HL-60/S4 (cell line): ENCODE measurements around the gene PABPC1L.

Experiments
- in situ Hi-C: fragments of 300-500 bp; cut with MboI; formaldehyde crosslinking; loops from 2 replicates; pipeline ENCODE4 v1.14.3; 2022; ENCODE audit warnings: low sequenced_read_pairs

PABPC1L gene

DNA sequence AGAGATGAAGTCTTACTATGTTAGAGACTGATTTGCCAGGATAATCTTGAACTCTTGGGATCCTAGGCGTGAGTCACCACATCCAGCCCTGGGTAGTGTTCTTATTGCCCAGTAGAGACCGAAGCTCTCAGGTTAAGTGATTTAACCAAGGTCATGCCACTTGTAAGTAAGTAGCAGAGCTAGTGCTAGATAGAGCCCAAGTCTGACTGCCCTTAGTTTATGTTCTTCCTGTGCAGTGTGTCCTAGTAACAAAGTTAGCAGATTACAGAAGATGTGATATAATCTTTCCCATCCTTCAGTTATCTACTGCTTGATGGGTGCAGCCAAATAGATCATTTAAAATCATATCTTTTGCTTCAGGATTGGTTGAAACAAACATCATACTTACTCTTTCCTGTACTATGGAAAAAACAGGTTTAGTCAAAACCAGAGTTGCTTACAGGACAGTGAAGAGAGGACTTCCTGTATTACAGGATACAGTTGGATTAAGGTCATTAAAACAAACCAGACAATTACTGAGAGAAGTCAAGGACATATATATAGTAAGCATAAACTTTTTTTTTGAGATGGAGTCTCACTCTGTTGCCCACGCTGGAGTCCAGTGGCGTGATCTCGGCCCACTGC lies 9.5 kb upstream of the PABPC1L start:
- in situ Hi-C loops: no loop called here

DNA sequence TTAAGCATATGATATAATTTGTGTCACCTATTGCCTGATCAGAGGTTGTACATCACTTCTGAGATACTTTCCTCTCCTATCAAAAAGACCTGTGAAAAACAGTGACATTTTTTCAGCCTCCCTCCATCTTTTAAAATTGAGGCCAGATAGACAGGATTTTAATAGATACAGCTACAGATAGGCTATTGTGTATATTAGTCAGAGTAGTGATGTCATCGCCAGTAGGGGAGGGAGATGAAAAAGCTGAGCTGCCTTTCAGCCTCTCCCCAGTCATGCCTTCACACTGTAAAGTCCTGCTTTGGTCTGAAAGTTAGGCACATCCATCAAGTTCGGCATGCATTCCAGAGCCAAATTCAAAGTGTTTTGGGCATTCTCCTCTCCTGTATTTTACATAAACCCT lies 7.9 kb upstream of the PABPC1L start:
- in situ Hi-C loops: no loop called here

DNA sequence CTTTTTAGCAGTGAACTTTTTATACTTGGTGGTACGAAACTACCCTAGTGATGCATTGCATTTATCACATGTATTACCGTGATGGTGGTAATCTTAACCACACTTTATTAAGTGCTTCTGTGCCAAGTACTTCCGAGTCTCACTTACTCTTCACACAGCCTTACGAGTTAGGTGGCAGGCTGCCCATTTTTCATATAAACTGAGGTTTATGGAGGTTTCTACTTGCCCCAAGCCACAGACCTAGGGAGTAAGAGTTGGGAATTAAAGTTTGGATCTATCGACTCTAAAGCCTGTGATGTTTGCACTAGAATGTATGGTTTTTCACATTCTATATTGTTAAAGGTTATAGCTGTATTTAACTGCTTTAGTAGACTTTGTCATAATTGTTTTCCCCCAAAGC lies 5.5 kb upstream of the PABPC1L start:
- in situ Hi-C loops: no loop called here

DNA sequence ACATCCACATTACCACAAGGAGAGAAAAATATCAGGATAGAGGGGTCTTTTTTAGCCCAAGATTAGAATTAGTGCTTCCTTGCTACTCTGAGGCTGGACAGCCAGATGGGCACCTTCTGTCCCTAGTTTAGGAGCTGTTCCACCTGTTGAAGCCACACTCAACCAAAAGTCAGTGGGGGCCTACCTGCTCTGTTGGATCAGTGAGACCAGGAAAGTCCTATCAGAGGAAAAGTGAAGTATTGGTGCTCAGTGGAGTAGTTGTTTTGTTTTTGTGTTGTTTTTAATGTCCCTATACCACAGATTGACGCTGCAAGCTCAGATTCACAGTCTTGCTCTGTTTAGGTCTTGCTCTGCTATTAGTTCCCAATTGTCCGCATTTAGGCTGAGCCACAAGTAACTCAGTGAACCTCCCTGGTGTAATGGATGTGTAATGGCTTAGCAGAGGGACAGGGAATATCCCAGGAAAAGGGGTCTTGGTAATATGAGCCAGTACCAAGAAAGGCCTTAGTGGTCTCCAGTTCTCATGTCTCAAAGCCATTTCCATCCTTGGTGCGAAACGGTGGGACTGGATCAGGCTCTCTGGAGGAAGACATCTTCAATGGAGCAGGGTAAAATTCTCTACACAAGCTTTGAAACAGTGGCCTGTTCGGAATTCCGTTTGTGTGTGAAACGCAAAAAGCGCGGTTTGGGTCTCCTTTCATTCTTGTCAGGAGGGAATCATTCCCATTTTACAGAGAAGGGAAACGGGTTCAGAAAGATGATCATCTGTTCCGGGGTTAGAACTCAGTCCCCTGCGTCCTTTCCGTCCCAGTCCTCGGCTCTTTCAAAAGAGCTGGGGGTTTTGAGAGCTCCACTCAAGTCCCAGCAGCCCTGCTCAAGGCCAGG lies 631 bp upstream of the PABPC1L start:
- in situ Hi-C loops: no loop called here

DNA sequence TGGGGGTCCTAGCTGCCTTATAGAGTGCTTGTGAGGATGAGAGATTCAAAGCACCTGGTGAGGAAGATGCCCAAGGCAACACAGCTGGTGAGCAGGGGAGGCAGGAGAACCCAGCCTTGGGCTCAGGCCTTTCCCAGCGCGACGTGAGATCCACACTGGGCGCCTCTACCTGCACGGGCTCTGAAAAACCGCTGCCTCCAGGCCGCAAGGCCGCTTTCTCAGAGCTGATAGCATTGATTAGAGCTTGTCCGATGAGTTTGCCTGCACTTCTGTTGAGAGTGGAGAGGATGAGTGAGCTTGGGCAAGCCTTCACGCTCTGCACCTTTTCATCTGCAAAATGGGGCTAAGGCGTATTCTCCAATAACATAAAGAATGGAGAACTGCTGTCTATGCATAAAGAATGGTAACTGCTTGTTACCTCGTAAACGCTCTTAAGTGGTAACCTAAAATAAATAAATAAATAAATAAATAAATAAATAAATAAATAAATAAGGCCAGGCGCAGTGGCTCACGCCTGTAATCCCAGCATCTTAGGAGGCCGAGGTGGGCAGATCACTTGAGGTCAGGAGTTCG lies 916 bp downstream of the PABPC1L start:
- in situ Hi-C loops: no loop called here

DNA sequence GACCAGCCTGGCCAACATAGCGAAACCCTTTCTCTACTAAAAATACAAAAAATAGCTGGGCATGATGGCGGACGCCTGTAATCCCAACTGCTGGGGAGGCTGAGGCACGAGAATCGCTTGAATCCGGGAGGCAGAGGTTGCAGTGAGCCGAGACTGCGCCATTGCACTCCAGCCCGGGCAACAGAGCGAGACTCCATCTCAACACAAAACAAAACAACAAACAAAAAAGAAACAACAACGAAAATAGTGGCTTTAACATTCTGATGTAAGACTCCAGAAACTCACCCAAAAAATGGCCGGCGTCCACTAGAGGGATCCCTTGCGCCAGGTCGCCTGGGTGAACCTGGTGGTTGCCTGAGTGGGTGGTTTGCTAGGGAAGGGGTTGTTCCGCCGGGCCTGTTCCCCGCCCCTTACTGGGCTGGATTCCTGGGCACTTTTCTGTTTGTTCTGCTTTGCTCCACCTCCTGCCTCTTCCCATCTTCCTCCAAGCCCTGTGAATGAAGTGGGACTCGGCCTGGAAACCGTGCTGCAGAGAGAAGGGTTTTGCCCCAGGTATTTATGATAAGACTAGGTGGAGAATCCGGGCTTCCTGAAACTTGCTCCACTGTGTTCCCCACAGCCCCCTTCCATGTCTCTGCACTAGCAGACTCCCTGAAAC lies 1.5 kb downstream of the PABPC1L start:
- in situ Hi-C loops: no loop called here

DNA sequence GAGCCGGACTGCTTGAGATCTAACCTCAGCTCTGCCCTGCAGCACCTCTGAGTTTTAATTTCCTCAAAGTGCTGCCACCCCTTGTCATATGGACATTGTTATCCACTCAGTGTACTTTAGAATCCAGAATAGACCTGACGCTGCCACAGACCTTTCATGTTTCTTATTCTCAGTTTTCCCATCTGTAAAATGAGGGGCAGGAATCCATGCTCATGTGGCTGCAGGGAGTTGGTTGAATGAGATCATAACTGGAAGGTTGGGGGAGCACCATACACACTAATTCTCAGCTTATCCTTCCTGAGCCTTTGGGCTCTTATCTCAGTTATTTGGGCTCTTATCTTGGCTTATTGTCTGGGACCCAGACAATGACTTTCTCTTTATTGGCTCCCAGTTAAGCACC lies 2.3 kb downstream of the PABPC1L start:
- in situ Hi-C loops: no loop called here

DNA sequence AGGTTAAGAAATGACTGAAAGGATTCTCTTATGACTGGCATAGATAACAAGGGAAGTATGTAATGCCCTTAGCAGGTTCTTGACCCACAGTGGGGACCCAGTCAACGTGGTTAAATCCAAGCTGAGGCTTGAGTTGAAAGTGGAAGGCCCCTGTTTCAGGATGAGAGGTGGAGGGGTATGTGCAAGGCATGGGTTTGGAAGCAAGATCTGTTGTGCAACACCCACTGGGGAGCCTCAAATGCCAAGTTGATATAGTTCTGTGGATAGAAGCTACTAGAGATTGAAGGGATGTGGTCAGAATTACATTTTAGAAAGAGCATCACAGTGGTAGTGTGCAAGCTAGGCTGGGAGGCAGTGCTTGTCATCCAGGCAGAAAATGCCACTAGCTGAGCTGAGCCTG lies 5.1 kb downstream of the PABPC1L start:
- in situ Hi-C loops: no loop called here

DNA sequence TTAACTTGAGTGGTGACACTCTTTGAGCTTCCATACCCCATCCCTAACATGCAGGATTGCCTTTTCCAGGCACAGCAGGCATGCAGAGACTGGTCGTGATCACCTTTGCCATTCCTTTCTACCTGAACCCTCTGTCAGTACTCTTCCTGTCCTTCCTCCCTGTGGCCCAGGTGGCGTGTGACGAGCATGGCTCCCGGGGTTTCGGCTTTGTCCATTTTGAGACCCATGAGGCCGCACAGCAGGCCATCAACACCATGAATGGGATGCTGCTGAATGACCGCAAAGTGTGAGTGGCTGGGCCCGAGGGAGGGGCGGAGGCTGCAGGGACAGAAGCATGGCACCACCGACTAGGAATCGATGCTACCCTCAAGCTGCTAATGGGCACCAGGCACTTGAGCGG lies 6.7 kb downstream of the PABPC1L start:
- in situ Hi-C loops: no loop called here

DNA sequence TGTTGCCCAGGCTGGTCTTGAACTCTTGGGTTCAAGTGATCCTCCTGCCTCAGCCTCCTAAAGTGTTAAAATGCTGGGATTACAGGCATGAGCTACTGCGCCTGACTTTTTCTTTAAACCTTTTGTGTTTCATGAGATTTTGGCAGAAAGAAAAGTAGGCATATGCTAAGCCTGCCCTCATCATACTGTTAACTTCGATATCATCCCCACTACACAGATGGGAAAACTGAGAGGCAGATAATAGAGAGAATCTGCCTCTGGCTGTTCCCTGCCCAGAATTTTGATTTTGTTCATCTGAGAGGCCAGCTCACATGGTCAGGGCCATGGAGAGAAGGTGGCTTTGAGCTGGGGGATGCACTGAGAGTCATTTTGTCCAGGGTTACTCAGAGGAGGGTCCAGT lies 7.5 kb downstream of the PABPC1L start:
- in situ Hi-C loops: no loop called here

DNA sequence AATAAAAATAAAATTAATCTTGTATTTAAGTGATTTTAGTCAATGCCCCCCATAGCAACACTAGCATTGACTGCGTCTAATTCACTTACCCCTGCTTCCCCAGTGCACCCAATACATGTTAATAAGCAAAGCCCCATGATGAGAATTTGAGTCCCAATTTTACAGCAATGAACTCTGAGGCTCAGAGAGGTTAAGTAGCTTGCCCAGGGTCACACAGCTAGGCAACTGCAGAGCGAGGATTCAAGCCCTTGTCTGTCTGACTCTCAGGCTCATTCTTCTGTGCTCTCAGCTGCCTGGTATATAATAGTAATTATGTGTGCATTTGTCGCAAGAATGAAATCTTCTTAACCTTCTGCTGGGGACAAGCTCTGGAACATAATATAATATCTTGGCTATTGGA lies 8.5 kb downstream of the PABPC1L start:
- in situ Hi-C loops: no loop called here

DNA sequence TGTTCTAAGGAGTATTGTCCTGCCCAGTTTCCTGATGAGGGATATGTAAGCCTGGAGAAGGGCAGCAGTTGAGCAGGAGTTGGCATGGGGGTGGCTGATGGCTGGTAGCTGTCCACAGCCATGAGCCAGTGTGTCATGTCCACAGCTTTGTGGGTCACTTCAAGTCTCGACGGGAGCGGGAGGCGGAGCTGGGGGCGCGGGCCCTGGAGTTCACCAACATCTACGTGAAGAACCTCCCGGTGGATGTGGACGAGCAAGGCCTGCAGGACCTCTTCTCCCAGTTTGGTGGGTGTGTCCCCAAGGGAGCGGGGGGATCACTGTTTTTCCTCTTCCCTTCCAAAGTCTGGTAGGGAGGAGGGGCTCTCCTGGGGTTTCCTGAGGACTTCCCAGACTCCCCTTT lies 8.9 kb downstream of the PABPC1L start:
- in situ Hi-C loops: no loop called here

DNA sequence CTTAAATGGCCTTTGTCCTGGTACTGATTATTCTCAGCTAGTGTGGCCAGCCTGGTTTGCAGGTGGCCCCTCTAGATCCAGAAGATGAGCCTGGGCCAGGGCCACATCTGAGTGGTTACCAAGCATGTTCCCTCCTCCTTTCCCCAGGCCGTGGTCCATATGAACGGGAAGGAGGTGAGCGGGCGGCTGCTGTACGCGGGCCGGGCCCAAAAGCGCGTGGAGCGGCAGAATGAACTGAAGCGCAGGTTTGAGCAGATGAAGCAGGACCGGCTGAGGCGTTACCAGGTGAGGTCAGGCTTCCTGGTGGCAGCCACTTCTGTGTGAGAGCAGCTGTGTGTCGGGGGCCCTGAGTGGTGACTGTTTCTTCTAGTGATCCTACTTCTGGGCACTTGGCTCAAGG lies 11.6 kb downstream of the PABPC1L start:
- in situ Hi-C loops: no loop called here

DNA sequence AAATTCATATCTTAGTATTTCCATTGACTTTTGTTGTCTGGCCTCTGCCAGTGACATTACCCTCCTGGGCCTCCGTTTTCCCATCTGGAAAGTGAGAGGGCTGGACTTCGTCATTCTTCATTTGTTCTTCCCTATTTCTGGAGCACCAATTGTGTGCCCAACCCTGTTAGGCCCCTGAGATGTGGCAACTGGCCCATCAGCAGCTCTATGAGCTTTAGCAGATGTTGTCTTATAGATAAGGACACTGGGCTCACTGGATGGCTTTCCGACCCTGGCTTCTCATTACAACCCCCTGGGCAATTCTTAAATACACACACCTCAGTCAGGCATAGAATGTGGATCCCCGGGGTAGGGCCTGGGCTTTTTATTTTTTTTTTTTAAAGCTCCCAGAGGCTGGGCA lies 14.7 kb downstream of the PABPC1L start:
- in situ Hi-C loops: no loop called here

DNA sequence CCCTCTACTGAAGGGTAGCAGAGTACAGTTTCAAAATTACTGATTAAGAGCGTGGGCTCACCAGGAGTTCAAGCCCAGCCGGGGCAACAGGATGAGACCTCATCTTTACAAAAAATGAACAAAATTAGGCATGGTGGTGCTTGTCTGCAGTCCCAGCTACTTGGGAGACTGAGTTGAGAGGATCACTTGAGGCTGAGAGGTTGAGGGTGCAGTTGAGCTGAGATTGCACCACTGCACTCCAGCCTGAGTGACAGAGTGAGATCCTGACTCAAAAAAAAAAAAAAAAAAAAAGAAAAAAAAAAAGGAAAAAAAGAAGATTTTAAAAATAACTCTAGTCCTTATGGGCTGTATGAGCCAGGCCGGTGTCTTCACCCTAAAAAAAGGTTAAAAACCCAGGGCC lies 18.7 kb downstream of the PABPC1L start:
- in situ Hi-C loops: no loop called here

DNA sequence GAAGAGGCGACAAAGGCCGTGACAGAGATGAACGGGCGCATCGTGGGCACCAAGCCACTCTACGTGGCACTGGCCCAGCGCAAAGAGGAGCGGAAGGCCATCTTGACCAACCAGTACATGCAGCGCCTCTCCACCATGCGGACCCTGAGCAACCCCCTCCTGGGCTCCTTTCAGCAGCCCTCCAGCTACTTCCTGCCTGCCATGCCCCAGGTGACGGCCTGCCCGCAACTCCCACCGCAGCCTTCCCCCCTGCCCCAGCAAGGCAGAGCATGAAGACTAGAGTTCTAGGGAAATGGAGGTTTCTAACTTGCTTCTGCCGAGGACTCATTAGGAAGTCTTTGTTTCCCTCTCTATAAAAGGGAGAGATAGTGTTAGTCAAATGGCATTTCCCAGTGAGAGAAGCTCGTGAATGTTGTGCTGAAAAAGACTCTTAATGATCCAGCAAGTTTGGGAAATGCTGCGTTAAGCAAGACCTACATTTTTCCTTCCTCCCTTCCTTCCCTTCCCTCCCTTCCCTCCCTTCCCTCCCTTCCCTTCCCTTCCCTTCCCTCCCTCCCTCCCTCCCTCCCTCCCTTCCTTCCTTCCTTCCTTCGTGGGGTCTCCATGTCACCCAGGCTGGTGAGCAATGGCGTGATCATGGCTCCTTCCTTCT lies 20.8 kb downstream of the PABPC1L start:
- in situ Hi-C loops: no loop called here

DNA sequence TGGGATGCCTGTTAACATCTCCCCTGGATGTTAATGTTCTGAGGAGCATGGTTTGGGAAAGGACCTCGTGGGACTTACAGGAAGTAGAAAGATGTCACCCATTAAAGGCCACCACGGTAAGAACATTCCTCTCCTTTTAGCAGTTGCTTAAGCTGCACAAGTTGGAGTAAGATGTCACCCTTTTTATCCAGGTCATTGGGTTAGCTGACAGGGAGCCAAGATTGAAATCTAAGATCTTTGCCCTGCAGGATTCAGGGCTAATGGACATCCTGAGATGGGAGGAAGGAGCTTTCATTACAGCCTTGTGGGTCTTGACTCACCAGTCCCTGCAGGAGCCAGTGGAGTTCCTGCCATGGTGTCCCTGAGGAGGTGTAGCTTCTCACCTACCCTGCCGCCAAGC lies 22.1 kb downstream of the PABPC1L start:
- in situ Hi-C loops: no loop called here

DNA sequence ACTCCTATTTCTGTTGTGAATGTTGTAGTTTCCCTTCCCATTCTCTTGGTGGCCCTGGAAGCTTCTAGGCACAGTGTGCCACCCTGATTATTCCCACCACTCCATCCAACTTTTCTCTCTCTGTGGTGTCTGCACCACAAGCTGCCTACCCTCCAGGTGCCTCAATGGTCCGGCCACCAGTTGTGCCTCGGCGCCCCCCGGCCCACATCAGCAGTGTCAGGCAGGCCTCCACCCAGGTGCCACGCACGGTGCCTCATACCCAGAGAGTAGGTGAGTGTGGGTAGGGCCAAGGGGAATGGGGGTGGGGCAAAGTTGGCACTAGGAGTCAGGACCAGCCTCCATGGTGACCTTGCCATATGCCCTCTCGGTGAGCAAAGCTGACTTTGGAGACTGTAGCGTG lies 23.1 kb downstream of the PABPC1L start:
- in situ Hi-C loops: no loop called here

DNA sequence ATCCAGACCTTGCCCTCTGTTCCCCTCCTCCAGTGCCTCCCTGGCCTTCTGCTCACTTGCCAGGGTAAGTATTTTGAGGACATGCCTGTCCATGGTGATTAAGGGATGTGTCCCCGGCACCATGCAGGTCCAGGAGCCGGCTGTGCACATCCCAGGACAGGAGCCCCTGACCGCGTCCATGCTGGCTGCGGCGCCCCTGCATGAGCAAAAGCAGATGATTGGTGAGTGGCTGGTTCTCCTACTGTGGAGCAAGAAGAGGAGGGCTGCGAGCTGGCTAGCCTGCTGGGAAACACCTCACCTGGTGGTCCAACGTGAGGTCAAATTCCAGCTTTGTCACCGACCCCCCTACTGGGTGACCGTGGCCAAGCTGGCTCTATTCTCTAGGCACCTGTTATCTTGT lies 26.6 kb downstream of the PABPC1L start:
- in situ Hi-C loops: no loop called here

DNA sequence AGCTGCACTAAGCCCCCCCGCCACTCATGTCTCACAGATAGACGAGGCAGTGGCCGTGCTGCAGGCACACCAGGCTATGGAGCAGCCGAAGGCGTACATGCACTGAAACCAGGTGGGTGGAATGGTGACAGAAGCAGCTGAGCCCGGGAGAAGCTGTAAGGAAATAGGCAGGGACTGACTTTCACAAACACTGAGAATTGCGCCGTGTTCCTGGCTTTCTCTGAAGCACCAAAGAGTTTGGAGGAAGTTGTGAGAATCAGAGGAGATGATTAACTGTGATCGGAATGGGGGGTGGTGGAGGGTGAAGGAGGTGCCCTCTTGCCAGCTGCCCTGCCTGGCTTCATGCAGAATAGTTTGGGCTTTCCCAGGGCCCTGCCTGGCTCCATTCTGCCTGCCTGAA lies 28.8 kb downstream of the PABPC1L start:
- in situ Hi-C loops: no loop called here

DNA sequence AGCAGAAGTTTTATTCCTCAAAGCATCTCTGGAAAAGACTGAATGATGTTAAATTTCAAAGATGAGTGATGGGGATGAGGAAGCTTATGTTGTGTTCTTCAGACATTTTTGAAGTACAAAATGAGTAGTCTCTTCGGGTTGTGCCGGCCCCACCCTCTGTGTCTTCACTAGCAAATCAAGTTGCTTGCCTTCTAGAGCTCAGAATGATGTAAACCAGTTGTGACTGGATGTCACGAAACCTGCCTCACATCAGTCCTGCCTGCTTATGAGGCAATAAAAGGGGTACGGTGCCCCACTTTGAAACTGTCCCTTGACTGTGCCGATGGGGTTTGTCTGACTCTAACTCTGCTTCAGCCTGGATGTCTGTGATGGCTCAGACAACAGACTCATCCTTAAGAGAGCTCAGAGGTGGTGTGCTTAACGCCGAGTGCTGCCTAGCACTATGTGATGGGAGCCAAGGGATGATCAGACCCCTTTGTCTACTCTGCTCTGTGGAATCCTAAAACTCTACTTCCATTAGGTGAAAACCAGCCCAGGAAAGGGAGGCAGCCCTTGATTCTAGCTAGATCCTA lies 31.3 kb downstream of the PABPC1L start:
- in situ Hi-C loops: no loop called here
